Measurements from ENCODE around the gene PARD3. TPM values are rescaled to one million over a fixed set of nuclear protein-coding genes. Genes with fewer than 3 reads are reported as not detected.
"Not testable (repeated sequence)": the region's sequence is repeated elsewhere in the genome, so short reads cannot be mapped to it uniquely, and the experiment has no call there.

The PARD3 gene
- total RNA-seq, 1 donor, result 42.1 TPM

- DNase-seq (ENCODE audit: low read depth), result no peak
- no peak overlapping the region for H3K4me3 ChIP-seq (ENCODE audit: low read depth, low read length)
- TF ChIP-seq CTCF (IDR thresholded peaks at IDR 0.05; ENCODE audit: insufficient read depth, low read length), result no peak
These were observed 105.3 kb downstream of the PARD3 start for GRCh38 chr10:34709637-34710390.

GRCh38 chr10:34707656-34708055 is 107.4 kb downstream of the PARD3 start:
- TF ChIP-seq CTCF (IDR thresholded peaks at IDR 0.05; ENCODE audit: insufficient read depth, low read length), result no peak
- DNase-seq (ENCODE audit: low read depth), result peak; percentile 85
- H3K4me3 ChIP-seq (ENCODE audit: low read depth, low read length), result no peak overlapping the region

GRCh38 chr10:34706992-34707391 is 108.1 kb downstream of the PARD3 start:
- not testable (repeated sequence) for DNase-seq (ENCODE audit: low read depth); H3K4me3 ChIP-seq (ENCODE audit: low read depth, low read length)

GRCh38 chr10:34706147-34706546 is 108.9 kb downstream of the PARD3 start:
- no peak overlapping the region for H3K4me3 ChIP-seq (ENCODE audit: low read depth, low read length)
- no peak for DNase-seq (ENCODE audit: low read depth)
- TF ChIP-seq CTCF (IDR thresholded peaks at IDR 0.05; ENCODE audit: insufficient read depth, low read length), result no peak

GRCh38 chr10:34705563-34705962 is 109.5 kb downstream of the PARD3 start:
- H3K4me3 ChIP-seq (ENCODE audit: low read depth, low read length), result no peak overlapping the region
- TF ChIP-seq CTCF (IDR thresholded peaks at IDR 0.05; ENCODE audit: insufficient read depth, low read length), result no peak
- DNase-seq (ENCODE audit: low read depth), result peak; percentile 31

- no peak overlapping the region for H3K4me3 ChIP-seq (ENCODE audit: low read depth, low read length)
- no peak for DNase-seq (ENCODE audit: low read depth)
- TF ChIP-seq CTCF (IDR thresholded peaks at IDR 0.05; ENCODE audit: insufficient read depth, low read length), result no peak
These were observed 110.4 kb downstream of the PARD3 start for GRCh38 chr10:34704526-34705184.

DNA sequence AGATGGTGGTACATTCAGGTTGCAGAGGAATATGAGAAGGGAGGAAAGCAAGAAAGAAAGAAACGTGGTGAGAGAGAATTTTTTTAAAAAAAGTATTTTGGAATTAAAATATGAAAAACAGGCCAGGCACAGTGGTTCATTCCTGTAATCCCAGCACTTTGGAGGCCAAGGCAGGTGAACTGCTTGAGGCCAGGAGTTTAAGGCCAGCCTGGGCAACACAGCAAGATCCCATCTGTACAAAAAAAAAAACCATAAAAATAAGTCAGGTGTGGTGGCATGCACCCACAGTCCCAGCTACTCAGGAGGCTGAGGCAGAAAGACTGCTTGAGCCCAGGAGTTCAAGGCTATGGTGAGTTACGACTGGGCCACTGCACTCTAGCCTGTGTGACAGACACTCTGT is 112.1 kb downstream of the PARD3 start:
- H3K4me3 ChIP-seq (ENCODE audit: low read depth, low read length), result no peak overlapping the region
- no peak for TF ChIP-seq CTCF (IDR thresholded peaks at IDR 0.05; ENCODE audit: insufficient read depth, low read length)
- DNase-seq (ENCODE audit: low read depth), result no peak
